HG02571 (cell line): ENCODE data around the gene HMCN2.
"Not testable (repeated sequence)": the region's sequence is repeated elsewhere in the genome, so short reads cannot be mapped to it uniquely, and the experiment has no call there.

Experiments
- ATAC-seq: cut with Tn5 transposase; IDR thresholded peaks from one replicate; pipeline ENCODE4 v1.9.1; 2021; ENCODE audit warnings: mild to moderate bottlenecking, moderate library complexity; ENCODE audit not compliant: unreplicated experiment

The HMCN2 gene

DNA sequence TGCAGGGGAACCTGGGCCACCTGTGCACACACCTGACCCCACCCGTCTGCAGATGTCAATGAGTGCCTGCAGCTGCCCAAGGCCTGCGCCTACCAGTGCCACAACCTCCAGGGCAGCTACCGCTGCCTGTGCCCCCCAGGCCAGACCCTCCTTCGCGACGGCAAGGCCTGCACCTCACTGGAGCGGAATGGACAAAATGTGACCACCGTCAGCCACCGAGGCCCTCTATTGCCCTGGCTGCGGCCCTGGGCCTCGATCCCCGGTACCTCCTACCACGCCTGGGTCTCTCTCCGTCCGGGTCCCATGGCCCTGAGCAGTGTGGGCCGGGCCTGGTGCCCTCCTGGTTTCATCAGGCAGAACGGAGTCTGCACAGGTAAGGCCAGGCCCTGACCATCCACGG lies 164.7 kb downstream of the HMCN2 start:
- no peak for ATAC-seq

DNA sequence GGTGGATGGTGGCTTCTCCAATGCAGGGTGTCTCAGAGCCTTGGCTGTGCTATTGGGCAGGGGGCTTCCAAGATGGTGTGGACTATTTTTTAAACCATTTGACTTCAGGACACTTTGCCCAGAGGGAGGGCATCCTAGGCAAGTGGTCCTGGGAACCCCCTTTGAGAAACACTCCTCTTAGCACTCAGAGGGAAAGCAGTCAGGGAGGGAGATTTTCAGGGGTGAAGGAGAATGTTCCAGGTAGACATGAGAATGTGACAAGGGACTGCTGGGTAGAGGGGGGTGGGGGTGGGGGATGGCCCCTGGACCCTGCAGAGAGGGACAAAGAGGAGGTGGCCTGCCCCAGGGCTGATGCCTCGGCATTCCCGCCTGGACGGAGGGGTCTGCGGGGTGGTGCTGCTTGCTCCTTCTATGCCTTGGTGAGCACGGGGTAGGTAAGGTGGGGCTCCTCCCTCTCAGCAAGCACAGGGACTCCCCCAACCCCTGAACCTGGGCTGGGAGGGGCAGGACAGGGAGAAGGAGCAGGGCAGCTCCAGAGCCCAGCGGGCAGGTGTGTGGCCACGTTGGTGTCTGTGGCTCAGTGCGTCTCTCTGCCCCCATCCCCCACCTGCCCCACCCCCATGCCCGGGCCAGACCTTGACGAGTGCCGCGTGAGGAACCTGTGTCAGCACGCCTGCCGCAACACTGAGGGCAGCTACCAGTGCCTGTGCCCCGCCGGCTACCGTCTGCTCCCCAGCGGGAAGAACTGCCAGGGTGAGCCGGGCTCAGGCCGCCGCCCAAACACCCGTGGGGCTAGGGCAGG lies 165.4 kb downstream of the HMCN2 start:
- ATAC-seq = no peak

DNA sequence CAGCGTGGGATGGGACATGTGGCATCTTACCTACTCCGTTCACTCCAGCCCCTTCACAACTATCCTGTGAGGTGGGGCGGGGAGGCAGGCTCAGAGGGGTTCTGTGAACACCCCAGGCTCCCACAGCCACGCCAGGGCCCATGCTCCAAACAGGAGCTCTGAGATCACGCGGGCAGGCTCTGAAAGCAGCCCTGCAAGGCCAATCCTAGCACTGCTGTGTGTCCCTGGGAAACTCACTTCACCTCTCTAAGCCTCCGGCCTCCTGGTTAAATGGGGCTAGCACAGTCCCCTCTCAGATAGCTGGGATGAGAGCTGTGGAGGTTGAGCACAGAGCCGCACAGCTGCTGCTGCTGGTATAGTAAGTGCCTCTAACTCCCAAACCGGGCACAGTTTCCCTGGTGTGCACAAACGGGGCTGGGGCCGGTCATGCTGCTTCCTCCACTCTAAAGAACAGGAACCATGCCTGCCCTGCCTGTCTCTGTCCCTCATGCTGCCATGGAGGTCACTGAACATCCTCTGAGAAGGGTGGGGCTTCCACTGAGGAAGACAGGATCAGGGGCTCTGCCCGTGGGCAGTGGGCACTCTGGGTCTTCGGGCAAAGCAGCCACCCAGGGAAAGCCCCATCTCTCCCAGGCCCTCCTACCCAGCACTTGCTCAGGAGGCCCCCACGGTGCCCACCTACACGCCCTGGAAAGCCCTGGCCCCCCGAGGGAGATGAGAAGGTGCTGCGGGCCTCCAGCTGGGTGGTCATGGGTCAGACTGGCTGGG lies 166.2 kb downstream of the HMCN2 start:
- no peak for ATAC-seq

- no peak for ATAC-seq
These were observed 166.8 kb downstream of the HMCN2 start for GRCh38 chr9:130432362-130432761.

DNA sequence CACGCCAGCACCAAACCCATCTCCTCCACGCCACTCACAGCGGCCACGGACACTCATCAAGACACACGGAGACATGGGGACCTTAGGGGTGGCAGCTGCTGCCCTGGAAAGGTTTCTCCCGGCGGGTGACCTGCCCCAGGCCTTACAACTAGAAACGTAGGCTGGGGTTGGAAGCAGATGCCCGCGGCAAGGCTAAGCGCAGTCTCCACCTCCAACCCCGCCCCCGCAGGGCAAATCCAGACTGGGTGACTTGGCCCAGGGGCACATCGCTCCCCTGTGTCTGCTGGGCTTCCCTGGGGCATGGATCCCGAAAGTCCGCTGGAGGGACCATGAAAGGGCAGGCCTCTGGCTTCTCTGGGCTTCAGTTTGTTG lies 167.2 kb downstream of the HMCN2 start:
- ATAC-seq = no peak

DNA sequence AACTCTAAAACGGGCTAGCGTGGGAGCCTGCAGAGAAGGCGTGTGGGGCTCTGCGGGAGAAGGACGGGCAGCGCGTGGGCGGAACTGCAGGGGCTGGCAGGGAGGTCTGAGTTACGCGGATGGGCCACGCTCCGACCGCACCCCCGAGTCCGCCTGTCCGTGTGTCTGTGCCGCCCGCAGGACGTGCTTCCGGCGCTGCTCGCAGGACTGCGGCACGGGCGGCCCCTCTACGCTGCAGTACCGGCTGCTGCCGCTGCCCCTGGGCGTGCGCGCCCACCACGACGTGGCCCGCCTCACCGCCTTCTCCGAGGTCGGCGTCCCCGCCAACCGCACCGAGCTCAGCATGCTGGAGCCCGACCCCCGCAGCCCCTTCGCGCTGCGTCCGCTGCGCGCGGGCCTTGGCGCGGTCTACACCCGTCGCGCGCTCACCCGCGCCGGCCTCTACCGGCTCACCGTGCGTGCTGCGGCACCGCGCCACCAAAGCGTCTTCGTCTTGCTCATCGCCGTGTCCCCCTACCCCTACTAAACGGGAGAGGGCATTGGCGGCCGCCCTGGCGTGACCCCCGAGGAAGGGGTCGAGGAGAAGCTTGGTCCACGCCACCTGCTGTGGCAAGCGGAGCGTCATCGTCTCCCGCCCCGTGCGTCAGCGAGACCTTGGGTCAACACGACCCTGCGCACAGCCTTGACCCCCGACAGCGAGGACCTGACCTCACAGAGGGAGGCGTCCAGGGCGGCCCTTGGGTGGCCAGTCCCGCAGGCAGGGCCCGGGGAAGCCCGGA lies 167.8 kb downstream of the HMCN2 start:
- no peak for ATAC-seq

DNA sequence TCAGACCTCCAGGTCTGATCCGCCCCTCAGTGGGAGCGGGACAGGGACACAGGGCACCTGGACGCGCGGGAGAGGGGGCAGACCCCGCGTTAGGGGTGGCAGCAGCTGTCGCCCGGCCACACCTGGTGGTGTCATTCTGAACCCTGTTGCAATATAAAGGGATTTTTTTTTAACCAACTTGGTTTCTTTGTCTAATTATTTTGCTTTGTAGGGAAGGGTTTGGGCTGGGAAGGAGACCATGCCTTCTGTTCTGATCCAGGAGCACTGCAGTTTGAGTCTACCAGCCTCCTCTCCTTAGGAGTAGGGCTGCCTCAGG lies 168.3 kb downstream of the HMCN2 start:
- ATAC-seq = no peak

DNA sequence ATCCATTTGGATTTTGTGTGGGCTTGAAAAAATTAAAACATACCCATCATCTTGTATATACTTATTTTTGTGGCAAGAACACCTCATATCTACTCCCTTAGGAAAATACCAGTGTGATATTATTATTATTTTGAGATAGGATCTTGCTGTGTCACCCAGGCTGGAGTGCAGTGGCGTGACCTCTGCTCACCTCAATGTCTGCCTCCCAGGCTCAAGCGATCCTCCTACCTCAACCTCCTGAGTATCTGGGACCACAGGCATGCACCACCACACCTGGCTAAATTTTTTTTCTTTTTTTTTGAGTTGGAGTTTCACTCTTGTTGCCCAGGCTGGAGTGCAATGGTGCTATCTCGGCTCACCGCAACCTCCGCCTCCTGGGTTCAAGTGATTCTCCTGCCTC lies 169.1 kb downstream of the HMCN2 start:
- not testable (repeated sequence) for ATAC-seq

DNA sequence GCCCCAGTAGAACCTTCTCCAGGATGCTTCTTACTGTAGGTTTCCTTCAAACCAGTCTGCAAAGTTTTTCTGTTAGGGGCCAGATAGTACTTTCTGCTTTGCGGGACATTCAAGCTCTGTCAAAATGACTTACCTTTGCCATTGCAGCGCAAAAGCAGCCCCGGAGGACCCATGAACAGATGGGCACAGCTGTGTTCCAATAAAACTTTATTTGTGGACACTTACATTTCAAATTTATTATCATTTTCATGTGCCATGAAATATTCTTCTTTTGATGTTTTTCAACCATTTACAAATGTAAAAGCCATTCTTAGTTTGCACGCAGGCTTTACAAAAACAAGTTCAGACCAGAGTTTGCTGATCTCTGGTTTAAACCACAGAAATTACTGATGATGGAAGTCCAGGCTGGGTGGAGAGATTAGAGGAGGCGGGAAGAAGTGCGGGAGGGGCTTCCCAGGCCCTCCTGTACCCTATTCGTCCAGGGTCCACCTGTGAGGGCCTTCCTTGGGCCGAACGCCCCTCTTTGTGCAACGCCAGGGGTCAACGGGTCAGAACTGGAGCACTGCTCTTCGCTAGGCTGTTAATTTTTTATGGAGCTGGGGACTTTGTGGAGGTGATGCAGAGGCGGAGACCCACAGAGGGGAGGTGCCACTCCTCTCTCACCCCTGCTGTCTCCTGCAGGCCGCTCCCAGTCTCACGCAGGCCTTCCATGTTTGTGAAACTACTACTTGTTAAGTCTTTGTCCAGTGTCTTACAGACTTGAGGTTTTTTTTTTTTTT lies 171.6 kb downstream of the HMCN2 start:
- ATAC-seq = no peak

DNA sequence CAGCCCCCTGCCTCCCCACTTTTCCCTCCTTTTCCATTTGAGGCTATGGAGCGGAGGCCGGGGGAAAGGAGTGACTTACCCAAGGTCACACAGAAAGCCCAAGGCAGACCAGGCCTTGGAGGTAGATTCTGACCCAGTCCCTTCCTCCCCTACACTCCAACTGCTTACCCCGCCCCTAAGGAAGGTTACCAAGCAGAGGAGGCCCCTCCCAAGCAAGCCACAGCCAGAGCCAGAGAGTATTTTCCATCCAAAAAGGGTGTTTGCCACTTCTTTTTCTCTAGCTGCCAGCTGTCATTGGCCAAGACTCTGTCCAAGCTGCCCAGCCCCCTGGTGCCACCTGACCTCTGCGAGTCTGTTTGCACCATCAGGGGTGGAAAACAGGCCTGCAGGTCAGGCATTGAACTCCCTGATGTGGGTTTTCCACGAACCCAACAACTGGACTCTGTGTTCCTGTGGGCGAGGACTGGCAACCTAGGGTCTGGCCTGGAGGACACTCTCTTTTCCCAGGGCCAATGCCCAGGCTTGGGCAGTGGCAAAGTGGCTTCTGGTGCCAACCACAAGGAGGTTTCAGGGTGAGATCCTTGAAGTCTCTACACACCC lies 172.9 kb downstream of the HMCN2 start:
- ATAC-seq = no peak

DNA sequence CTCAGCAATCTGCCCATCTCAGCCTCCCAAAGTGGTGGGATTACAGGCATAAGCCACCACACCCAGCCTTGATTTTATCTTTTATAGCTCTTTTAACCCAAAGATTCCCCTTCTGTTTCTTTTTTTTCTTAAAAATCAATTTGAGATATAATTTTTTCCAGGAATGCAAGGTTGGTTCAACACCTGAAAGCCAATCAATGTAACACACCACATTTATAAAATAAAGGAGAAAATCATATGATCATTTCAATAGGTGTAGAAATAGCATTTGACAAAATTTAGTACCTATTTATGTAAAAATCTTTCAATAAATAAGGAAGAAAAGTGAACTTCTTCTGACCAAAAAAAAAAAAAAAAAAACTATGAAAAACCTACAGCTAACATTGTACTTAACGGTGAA lies 175.5 kb downstream of the HMCN2 start:
- no peak for ATAC-seq

- ATAC-seq = no peak
These were observed 177.3 kb downstream of the HMCN2 start for GRCh38 chr9:130442746-130443455.

DNA sequence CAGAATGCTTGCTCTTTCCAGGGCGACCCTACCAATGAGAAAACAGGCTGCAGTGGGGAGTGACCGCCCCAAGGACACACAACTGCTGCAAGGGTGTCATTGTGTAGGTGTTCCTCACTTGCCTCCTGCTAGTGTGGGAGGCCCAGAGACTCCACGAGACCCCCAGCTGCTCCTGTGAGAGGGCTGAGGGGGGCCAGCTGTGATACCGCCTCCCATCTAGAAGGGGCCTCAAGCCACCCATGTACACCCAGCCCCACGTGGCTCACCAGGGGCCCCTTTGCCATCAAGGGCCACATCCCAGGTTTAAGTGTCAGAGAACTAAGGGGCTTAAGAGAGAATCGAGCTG lies 177.9 kb downstream of the HMCN2 start:
- no peak for ATAC-seq

DNA sequence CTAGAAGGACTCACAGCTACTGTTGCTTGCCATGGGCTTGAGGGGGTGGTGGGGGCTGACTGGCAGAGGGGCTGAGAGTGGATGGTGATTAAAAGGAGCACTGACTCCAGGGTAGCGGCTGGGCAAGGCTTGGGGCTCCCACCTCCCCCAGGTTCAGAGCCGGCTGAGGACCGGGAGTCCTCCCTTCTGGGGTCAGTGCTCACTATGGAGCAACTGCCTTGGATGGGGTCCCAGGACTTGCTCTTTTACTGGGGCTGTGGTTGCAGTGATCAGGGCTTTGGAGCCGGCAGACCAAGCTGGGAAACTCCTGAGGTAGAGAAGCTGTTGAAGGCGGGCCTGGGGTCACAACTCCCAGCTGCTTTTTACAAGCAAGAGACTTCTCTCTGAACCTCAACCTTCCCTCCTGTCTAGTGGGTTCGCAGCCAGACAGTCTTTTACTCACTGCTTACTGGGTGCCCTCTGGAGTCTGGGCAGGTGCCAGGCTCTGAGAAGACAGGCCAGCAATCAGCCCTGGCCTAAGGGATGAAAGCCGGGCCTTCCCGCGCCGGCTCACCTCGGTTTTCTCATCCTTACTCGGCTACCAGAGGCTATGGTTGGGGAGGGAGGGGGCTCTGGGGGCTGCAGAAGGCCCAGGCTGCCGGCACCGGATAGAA lies 178.4 kb downstream of the HMCN2 start:
- ATAC-seq = no peak

GRCh38 chr9:130444565-130445221 lies 179.1 kb downstream of the HMCN2 start, which contains the start of gene ASS1:
TSS of gene ASS1 (plus strand) at chr9:130444961. CDS start at chr9:130452229, 7,268 bp downstream.
- ATAC-seq = no peak

DNA sequence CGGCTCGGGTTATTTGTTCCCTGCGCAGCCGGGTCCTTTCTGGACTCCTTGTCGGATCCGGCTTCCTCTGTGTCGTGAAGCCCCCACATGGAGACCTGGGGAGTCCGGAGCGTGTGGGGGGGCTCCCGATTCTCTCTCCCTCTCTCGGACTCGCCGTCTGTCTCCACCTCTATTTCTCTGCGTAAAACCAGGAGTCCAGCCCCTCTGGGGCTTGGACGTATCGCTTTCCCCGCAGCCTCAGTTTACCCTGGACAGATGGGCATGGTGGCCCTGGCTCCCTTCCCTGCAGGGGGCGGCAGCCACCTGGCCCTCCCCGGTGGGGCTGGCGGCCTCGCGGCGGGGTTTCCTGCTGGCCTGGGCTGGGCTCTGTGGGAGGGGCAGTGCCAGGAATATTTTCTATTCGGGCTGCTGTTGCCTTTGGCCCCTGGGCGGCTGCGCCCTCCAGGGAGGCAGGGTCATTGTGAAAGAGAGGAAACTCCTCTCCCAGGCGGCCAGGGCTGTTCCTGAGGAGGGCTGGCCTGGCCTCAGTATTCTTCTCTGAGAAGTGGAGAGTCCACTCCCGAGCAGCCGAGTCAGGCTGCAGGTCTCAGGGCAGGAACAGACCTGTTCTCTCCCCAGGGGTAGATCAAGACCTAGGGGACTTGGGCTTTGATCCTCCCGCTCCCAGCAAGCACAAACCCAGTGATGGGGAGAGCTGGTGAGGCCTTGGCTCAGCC lies 179.9 kb downstream of the HMCN2 start:
- ATAC-seq = no peak

DNA sequence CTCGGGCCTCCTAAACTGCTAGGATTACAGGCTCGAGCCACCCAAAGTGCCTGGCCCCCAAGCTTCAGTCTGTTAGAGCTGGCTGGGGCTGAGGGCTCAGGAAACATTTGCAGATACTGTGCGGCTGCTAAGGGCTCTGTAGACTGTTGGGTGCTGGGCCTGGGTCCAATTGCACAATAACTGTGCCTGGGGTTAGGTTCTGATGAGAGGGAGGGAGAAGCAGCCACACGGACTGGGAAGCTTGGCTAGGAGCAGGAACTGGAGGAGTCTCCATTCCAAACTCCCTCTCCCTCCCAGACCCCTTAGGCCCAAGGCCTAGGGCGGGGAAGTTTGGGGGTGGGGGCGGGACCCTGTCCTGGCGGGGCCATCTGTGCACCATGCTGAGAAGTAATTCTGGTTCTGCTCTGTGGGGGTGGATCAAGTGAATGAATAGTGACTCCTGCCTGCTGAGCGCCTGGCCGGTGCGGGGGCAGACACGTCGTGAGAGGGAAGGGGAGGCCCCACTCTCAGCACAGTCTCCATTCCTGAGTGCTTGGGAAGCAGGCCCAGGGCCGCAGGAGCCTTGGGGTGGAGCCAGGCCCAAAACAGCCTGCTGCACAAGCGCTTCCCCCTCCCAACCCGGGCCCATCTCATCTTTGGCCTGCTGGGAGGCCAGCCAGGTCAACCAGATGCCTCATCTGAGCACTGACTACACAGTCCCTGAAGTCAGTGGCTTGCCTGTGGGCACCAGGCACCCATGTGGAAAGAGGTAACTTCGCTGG lies 180.7 kb downstream of the HMCN2 start:
- no peak for ATAC-seq
